H1 (cell line): ENCODE data around the gene SNTN. TPM values are rescaled to one million over a fixed set of nuclear protein-coding genes. Genes with fewer than 3 reads are reported as not detected.

Source experiments
- ATF3 ChIP-seq: IDR thresholded peaks from 2 replicates; pipeline ENCODE4 v1.6.1; 2011; ENCODE audit warnings: low read depth, mild to moderate bottlenecking, low read length; ENCODE audit not compliant: insufficient read depth
- BCL11A ChIP-seq, 2 experiments: IDR thresholded peaks; one replicate each; pipeline ENCODE4 v1.6.1; 2011; ENCODE audit warnings: low read depth in 2 of 2, low read length in 2 of 2, mild to moderate bottlenecking in 2 of 2
- CHD2 ChIP-seq: IDR thresholded peaks from 2 replicates; pipeline ENCODE4 v1.6.1; 2012; ENCODE audit warnings: low read length, improper control_type of control experiment
- CTBP2 ChIP-seq: IDR thresholded peaks from 2 replicates; pipeline ENCODE4 v1.7.0; 2011; ENCODE audit warnings: borderline replicate concordance, mild to moderate bottlenecking, moderate library complexity, mixed read lengths, low read length; ENCODE audit not compliant: insufficient read depth, insufficient read length
- TAF7 ChIP-seq: optimal IDR thresholded peaks from 2 replicates; pipeline ENCODE3; 2011; ENCODE audit warnings: low read depth, mild to moderate bottlenecking, inconsistent platforms, low read length, moderate library complexity, borderline replicate concordance
- TCF12 ChIP-seq: IDR thresholded peaks from 2 replicates; pipeline ENCODE4 v1.6.1; 2011; ENCODE audit warnings: low read depth, mild to moderate bottlenecking, low read length
- polyA plus RNA-seq, 7 experiments: library from polyadenylated mRNA; depleted of rRNA in 3 of 7; stranded (reverse) in 5 of 7; unstranded in 2 of 7; fragments of >200 nt in 5 of 7; fragments of 200-250 nt in 2 of 7; gene quantifications; 1 replicate in 5 of 7; 2 replicates in 1 of 7; 4 replicates in 1 of 7; pipeline versions ENCODE4 v1.2.1 to v1.2.3, GENCODE V29; 2011 to 2013; ENCODE audit warnings: missing spikeins in 2 of 7, mixed read lengths in 2 of 7
- total RNA-seq: library from RNA; stranded (reverse); fragmentation: NEBNext Ultra II Directional; extraction: Animal tissue kit (Norgen Biotek cat#: 25700); gene quantifications from 2 replicates; pipeline ENCODE4 v1.2.1, GENCODE V29; 2021

Gene SNTN
- total and polyA plus RNA-seq, 2 of the 8 experiments (the other 6 are each of a cell fraction or from before 2014, with no cell fraction given), result not detected

- TF ChIP-seq CTBP2 (no peak), TCF12 (no peak), BCL11A (IDR thresholded peaks at IDR 0.05; ENCODE audit: low read depth in 2 of 2, low read length in 2 of 2) (no peak), ATF3 (no peak), TAF7 (no peak), CHD2 (no peak)
Measured at GRCh38 chr3:63709576-63709975, 57.1 kb downstream of the SNTN start (continued).

Other genes with a start within 250 kb of the SNTN start
- not detected in 2 replicates for gene C3orf49, start 166.6 kb downstream of the SNTN start, total RNA-seq
- gene C3orf49, start 166.6 kb downstream of the SNTN start, polyA plus RNA-seq (2011; rRNA removed), result not detected in 2 replicates
- gene THOC7, start 211.1 kb downstream of the SNTN start, total RNA-seq, result 69.5 and 74.0 TPM in 2 replicates
- gene THOC7, start 211.1 kb downstream of the SNTN start, polyA plus RNA-seq (2011; rRNA removed), result 9.0 and 18.7 TPM in 2 replicates
- gene ATXN7, start 211.2 kb downstream of the SNTN start, total RNA-seq, result 15.5 and 18.0 TPM in 2 replicates
- gene ATXN7, start 211.2 kb downstream of the SNTN start, polyA plus RNA-seq (2011; rRNA removed), result 16.8 and 17.1 TPM in 2 replicates